KBM-7 (cell line): Measurements from ENCODE around the gene TICRR.
A peak's percentile ranks its signal among the peaks of the same experiment; 100 is the strongest.
"Not testable (repeated sequence)": the region's sequence is repeated elsewhere in the genome, so short reads cannot be mapped to it uniquely, and the experiment has no call there.

Source experiments
- DNase-seq: peaks from one replicate; pipeline ENCODE4 v3.0.0-alpha.2; 2015
- in situ Hi-C: fragments of 300-500 bp; cut with MboI; formaldehyde crosslinking; loops from 2 replicates; pipeline ENCODE4 v1.14.3; 2020; ENCODE audit warnings: low sequenced_read_pairs, low pct_unique_long_range_greater_than_20kb, mixed read lengths

The TICRR gene

GRCh38 chr15:89566181-89566580, 9.1 kb upstream of the TICRR start:
- no peak for DNase-seq
- in situ Hi-C loops, result no loop called here

- in situ Hi-C loops, result no loop called here
- no peak for DNase-seq
These were observed 8.5 kb upstream of the TICRR start for GRCh38 chr15:89566621-89567294.

GRCh38 chr15:89569090-89569745, 6.1 kb upstream of the TICRR start:
- in situ Hi-C loops, result no loop called here
- DNase-seq, result no peak

GRCh38 chr15:89575656-89576416, 567 bp downstream of the TICRR start:
- peak; percentile 40 for DNase-seq
- in situ Hi-C loops, result no loop called here

GRCh38 chr15:89576417-89576773, 1.1 kb downstream of the TICRR start:
- in situ Hi-C loops, result no loop called here
- peak; percentile 27 for DNase-seq

GRCh38 chr15:89577776-89578115, 2.5 kb downstream of the TICRR start:
- no peak for DNase-seq

GRCh38 chr15:89578146-89578545, 2.9 kb downstream of the TICRR start:
- no peak for DNase-seq
- in situ Hi-C loops, result no loop called here

More at GRCh38 chr15:89577776-89578115, 2.5 kb downstream of the TICRR start:
- in situ Hi-C loops, result no loop called here

GRCh38 chr15:89580747-89581146, 5.5 kb downstream of the TICRR start:
- DNase-seq, in situ Hi-C loops: not testable (repeated sequence)

- in situ Hi-C loops, result no loop called here
- DNase-seq, result no peak
These were observed 11.4 kb downstream of the TICRR start for GRCh38 chr15:89586651-89587050.

GRCh38 chr15:89587955-89588354, 12.7 kb downstream of the TICRR start:
- in situ Hi-C loops, result no loop called here
- no peak for DNase-seq

- in situ Hi-C loops, result no loop called here
These were observed 16.6 kb downstream of the TICRR start for GRCh38 chr15:89591834-89592233.

GRCh38 chr15:89593018-89593417, 17.7 kb downstream of the TICRR start:
- DNase-seq, result no peak
- in situ Hi-C loops, result no loop called here

More at GRCh38 chr15:89591834-89592233, 16.6 kb downstream of the TICRR start:
- no peak for DNase-seq

- in situ Hi-C loops, result no loop called here
- DNase-seq, result no peak
These were observed 23.8 kb downstream of the TICRR start for GRCh38 chr15:89599021-89599420.

- in situ Hi-C loops, result no loop called here
- no peak for DNase-seq
These were observed 36.0 kb downstream of the TICRR start for GRCh38 chr15:89611317-89611716.

- in situ Hi-C loops, result no loop called here
- DNase-seq, result no peak
These were observed 37.8 kb downstream of the TICRR start for GRCh38 chr15:89613031-89613430.

- in situ Hi-C loops, result no loop called here
- DNase-seq, result no peak
These were observed 38.9 kb downstream of the TICRR start for GRCh38 chr15:89614164-89614563.

- in situ Hi-C loops, result no loop called here
- DNase-seq, result no peak
These were observed 39.9 kb downstream of the TICRR start for GRCh38 chr15:89615135-89615534.

- in situ Hi-C loops, result no loop called here
- DNase-seq, result no peak
These were observed 41.0 kb downstream of the TICRR start for GRCh38 chr15:89616228-89616627.

- in situ Hi-C loops, result no loop called here
- no peak for DNase-seq
These were observed 46.3 kb downstream of the TICRR start for GRCh38 chr15:89621547-89621946.

GRCh38 chr15:89623165-89623564, 47.9 kb downstream of the TICRR start:
- DNase-seq, result no peak
- in situ Hi-C loops, result no loop called here
